ENCODE results near the gene SRGAP2B.
"Not testable (repeated sequence)": the region's sequence is repeated elsewhere in the genome, so short reads cannot be mapped to it uniquely, and the experiment has no call there.

SRGAP2B gene

DNA sequence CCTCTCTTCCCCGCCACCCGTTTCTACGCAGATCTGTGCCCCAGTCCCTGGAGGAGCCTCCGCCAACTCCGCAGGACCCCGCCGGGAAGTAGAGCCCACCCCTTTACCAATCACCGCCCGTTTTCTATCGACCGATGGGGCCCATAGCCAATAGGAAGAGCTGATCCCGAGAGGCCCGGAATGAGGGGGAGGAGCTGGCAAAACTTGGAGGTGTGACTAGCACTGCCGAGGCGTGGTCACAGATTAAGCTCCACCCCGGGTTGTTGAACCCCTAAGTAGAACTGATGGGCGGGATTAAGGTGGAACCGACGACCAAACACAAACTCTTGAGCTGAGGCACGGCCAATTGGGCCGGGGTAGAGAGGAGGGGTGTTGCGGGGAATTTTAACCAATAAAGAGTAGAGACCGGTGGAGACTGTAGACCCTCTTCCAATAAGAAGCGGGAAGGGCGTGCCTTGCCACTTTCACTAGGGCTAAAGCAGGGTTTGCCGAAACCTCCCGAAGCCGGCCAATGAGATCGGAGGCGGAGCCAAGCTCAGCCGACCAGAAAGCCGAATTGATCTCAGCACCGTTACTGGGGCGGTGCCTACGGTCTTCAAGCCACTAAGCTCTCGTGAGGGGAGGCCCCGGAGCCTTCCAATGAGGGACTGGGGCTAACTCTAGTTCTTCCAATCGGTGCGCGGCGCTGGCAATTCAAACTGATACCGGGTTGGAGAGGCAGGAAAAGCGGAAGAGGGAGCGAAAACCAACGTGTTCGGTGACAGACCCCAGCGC is at the start of gene SRGAP2B, which contains the start of gene FAM72D:
Gene SRGAP2B (minus strand): TSS at position 45 of the 774 bp plus-strand sequence. CDS start 2,427 bp downstream, outside the sequence.
Gene FAM72D (plus strand): TSS at position 691 of the 774 bp plus-strand sequence. CDS start 874 bp downstream, outside the sequence.
- DNase-seq, result not testable (repeated sequence)

DNA sequence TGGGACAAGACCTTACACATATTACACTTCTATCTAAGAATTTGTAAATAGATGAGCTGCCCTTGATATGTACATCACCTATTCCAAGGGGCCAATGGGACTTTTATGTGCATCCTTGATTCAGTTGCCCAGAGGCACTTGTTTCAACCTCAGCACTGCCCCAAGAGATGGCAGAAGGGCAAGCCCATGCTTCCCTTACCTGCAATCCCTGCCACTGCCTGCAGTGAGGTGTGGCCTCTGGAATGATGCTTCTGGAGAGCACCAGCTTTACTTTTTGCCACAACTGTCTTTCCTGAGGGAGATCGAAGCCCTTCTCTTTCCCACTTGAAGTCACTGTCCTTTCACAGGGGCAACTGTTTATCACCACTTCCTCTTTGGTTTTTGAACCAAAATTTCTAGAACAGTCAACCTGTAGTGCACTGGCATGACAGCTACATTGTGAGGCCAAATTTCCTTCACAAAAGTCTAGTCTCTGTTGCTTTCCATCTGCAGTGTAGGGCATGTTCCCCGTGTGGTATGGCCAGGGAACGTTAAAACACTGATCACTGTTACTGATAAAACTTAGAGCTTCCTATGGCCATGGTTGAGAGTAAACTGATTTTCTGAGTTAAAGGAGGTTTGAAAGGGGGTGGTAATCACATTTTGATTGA is 49.3 kb upstream of the SRGAP2B start:
- not testable (repeated sequence) for DNase-seq

DNA sequence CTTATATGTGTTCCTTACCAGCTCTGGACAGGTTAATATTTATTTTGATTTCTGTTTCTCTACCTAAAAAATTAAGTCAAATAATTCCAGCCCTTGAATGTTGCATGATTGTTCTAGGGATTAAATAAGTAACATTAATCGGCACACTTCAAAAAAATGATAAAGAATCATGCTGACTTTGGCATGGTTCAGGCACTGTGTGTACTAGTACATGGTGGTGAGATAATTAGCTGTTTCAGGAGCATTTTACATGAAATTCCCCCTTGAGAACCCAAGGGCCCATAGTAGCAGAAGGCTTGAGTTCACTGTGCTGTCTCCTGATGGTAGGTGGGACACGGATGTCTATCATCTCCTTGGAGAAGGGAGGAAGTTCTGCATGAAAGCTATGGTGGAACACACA is 45.4 kb upstream of the SRGAP2B start:
- not testable (repeated sequence) for DNase-seq

DNA sequence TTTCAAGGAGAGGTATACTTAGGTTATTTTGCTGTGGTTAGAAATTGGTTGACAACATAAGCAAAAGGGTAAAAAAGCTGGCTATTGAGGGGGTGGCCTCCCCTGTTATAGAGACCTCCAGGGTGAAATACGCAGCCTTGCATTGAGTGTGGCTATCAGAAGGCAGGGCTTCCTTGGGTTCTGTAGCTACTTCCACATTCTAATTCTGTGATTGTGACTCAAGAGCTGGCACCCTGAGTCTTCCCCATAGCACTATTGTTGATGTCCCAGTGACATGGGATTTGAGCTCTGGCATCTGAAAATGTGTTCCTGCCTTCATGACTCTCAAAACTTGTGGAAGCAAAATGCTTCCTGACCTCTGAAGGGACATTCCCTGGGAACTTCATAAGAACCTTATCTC is 39.3 kb upstream of the SRGAP2B start:
- not testable (repeated sequence) for DNase-seq

DNA sequence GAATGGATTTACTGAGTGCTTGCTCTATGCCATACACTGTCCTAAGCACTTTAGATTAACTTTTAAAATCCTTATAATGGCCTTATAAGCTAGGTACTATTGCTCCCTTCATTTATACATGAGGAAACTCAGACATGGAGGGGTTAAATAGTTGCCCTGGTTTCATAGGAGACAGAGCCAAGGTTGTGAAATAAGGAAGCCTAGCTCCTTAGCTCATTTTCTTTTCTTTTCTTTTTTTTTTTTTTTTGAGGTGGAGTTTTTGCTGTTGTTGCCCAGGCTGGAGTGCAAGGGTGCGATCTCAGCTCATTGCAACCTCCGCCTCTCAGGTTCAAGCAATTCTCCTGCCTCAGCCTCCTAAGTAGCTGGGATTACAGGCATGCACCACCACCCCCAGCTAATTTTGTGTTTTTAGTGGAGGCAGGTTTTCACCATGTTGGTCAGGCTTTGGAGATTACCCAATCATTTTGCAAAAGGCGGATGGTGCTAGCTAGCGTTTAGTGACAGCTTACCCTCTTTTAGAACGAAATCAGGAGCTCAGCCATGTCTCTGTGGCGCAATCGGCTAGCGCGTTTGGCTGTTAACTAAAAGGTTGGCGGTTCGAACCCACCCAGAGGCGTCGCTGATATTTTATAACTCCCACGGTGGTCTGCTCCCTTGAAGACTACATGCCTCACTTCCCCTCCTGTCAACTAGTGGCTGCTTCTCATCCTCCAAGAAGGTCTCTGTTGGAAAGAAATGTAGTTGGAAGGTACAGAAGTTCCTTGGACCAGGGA is 33.8 kb upstream of the SRGAP2B start:
- not testable (repeated sequence) for DNase-seq

DNA sequence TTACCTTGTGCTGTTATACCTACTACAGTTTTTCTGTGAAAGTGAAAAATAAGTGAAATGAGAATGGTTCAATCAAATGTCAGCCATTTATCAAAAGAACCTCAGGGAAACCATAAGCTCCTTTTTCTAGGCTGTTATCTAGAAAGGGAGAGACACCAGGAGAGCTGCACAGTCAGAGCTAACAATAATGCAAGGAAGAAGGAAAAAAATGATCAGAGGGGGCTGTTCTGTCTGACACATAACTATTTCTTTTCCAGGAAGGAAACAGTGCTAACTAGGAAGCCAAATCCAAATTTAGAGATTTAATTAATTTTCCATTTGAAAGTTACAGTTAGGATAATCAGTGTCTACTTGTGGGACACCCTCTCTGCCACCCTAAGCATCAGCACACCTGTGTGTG is 32.0 kb upstream of the SRGAP2B start:
- DNase-seq, result not testable (repeated sequence)

DNA sequence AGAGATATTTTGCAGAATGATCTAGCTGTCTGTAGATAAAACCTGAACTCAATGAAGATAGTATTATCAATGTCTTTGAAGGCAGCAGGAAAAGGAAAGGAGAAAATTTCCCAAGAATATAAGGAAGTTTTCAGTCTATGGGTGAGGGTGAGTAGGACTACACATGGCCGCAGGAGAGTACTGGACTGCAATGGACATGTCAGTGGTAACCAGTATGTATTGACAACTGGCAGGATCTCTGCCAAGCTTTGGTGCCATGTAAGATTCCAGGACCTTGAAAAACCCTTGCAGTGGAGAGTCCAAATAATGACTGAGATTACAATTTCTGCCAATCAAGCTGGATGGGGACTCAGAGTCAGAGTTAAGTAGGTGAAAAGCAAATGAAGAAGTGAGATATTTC is 30.0 kb upstream of the SRGAP2B start:
- not testable (repeated sequence) for DNase-seq

DNA sequence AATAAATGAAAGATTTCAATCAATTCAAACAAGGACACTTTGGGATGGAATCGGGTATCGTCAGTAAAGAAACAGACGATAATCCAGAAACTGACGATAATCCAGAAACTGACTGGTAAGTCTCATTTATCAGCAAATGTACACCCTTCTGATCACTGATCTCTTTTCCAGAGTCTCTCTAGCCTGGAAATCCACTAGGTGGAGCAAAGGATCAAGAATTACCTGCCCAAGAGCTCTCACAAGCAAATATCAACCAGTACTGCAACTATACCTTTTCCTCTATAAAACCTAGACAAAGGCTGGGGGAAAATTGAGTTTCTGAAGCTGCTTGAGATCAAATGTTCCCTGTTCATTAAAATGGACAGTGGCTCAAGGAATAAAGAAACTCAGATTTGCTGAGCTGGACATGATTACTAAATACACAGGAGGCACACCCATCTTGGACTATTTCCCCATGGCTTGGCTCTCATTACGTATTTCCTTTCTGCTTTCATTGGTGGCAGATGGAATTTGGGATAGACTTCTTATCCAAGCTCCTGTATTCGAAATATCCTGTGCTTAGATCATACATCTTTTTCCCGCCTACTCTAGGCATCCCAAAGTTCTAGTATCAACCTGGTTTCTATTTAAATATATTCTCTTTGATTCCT is 29.0 kb upstream of the SRGAP2B start:
- DNase-seq, result not testable (repeated sequence)

DNA sequence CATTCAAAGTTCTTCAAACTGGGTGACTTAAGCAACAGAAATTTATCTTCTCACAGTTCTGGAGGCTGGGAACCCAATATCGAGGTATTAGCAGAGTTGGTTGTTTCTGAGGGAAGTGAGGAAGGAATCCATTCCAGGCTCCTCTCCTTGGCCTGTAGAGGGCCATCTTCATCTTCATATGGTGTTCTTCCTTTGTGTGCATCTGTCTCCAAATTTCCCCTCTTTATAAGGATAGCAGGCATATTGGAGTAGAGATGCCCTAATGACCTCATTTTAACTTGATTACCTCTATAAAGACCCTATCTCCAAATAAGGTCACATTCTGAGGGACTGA is 27.9 kb upstream of the SRGAP2B start:
- DNase-seq, result not testable (repeated sequence)

DNA sequence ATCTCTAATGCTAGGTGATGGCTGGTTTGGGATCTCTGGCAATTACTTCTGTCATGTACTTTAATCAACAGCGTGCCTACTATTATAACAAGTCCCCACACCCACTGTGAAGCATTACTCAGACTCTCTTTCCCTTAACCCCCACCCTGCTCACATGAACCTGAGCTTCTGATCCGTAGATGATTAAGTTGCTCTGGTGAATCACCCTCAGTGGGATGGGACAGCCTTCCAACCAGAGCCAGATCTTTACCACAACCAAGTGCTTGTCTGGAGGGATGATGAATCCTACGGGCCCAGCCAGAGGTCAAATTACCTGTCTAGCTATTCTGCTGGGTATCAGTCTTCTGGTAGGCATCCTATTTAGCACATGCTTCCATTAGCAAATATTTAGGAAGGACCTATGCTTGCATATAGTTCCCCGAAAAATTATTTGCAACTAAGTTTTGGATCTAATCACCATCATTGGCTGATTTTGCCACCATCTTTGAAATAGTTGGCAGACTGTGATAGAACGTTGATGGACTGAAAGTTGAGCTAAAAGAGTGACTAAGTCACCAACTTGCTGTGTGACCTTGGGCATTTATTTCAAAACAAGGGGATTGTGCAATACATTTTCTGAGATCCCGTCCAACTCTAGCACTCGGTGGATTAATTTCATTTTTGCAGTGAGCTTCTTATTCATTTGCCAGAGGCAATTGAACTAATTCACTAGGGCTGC is 27.4 kb upstream of the SRGAP2B start:
- DNase-seq, result not testable (repeated sequence)

DNA sequence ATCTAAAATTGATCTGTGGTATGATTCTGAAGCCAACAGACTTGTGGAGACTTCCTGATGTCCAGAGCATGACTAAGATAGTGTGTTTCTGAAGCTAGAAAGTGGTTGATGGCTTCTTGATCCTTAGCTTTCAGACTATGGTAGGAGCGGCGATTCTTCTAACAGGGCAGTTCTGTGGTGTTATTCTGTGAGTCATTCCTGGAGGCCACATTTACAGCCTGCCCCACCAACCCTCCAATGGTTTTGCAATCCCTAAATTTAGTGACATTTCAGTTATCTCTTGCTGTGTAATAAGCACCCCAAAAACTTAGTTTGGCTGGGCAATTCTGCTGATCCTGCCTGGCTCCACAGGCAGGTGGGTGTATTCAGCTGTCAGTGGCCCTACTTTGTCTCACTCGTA is 24.7 kb upstream of the SRGAP2B start:
- not testable (repeated sequence) for DNase-seq

DNA sequence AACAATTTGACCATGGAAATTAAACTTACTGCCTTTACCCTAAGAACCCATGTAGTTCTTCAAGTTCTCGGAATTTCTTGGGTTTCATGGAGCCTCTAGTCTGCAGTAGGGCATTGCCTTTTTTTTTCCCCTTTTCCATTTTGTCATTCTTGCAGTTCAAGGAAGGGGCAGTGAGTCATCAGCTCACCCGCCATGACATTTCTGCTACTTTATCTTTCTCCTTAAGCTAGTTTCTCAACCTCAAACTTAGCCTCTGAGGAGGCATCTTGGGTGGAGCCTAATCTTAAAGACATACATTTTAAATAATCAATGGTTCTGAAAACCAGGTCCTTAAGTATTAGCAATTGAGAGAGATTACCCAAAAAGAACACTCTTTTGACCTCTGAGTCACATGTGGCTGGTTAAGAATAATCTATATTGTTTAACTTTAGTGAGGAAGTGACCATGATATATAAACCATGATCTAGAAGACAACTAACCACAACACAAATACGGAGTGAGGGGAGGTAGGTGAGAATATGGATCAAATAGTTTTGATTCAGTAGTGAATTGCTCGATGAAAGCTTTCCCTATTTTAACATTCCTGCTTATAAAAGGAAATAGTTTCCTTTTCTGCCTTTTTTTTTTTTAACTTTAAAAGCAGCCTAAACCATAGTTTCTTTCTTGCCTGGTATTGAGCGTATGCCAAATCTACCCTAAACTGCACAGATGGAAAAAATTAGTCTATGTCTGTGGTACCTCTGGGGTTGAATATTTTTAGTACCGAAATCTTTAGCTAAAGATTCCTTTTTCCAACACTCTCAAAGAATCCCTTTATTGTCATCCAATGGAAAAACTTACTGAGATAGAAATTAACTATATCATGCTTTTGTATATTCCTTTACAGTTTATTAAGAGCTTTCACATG is 20.7 kb upstream of the SRGAP2B start:
- not testable (repeated sequence) for DNase-seq

DNA sequence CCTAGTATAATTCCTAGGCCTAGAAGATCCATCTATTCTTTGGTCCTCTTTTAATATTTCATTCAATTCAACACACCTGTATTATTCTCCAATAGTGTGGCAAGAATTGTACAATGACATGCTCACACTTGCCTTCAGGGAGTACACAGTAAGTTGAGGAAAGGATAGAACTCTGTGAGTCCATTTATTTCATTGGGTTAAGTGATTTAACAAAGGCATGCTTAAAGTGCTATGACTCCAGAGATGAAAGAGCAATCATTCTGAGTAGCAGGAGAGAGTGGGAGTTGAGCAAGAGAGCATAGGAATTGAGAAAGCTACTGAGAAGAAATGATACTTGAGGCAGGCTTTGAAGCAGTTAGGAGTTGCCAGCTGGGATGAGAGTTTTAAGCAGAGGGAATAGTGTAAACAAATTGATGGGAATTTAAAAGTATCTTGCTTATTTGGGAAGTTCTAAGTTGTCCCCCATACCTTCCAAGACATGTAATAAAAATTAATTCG is 19.5 kb upstream of the SRGAP2B start:
- not testable (repeated sequence) for DNase-seq

DNA sequence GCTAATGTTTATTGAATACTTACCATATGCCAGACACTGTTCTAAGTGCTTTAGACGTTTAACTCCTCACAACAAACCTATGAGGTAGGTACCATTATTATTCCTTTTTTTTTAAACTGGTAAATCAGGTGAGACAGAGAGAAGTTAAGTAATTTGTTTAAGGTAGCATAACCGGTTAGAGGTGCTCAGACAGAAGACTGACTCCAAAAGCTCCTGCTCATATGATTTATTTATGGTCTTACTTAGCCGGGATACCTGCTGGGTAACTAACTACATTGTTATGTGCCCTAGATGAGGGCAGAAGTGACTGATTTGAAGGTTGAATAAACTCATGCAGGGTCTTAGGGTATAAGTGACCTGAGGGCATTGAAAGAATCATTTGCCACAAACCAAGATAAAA is 17.6 kb upstream of the SRGAP2B start:
- DNase-seq, result not testable (repeated sequence)

DNA sequence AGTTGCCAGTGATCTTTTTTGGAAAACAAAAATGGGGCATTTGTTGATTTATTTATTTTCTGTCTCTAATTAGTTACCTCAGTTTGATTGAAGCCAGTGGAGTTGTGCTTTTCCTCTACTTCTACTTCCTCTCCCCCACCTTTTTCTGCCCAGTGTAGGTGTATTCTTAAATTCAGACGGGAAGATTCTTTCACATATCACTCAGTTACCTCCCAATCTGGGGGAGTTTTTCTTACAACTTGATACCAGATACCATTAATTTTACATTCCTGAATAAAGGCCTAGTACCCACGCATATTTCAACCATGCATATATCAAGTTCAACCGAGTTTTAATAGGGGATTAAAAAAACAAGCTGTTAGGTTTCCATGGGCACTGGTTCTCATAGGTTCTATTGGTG is 16.5 kb upstream of the SRGAP2B start:
- DNase-seq, result not testable (repeated sequence)

DNA sequence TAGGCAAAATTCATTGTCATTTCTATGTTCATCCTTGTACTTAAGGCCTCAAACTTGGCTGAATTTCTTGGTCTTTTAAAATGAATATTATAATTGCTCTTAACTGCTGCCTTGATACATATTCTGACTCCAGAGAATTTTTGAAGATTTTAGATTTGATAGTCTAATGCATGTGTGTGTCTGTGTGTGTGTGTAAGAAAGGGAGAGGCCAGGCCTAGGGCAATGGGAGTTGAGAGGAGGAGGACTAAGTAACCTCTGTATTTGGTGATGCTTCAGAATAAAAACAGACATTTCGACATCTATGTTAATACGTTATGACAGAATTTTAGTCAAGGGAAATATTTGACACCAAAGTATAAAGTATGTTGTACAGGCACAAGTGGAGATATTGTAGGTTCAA is 8.2 kb upstream of the SRGAP2B start:
- DNase-seq, result not testable (repeated sequence)

DNA sequence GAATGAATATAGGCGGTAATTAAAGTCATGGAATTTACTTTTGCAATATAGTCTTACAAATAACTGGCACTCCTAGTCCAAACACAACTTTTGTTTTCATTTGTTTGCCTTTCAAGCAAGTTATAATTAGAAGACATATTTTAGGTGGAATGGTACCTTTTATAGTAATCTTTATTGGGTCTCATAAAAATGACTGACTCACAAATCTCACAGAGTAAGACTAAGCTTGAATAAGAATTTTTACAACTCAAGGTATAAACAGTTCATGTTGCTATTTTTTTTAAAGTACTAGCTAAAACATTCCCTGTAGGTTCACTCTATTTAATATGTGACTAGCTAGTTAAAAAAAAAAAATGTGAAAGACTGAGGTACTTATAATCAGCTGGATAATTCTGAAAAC is 6.6 kb upstream of the SRGAP2B start:
- not testable (repeated sequence) for DNase-seq

DNA sequence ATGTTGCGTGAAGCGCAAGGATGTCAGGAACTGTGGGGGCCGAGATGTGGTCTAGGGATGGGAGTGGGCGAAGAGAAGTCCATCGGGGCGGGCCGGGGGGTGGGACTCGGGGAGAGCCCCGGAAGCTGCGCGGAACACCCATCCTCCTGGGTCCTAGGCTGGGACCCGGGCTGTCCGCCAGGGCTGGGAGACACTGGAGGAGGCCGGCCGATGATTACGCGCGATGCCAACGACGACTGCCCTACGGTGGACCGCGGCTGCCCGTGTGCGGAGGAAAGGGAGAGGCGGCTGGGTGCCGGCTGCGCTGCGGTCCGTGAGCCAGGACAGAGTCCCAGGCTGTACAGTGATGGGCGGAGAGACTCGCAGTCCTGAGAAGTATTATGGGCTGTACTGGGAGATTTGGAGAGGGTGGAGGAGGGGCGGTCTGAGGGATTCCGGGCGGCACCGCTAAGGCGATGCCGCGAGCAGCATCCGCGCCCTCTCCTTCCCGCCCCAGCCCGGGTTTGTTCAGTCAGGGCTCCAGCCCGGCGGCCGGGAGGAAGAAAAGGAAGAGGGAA is 395 bp downstream of the SRGAP2B start:
- DNase-seq, result not testable (repeated sequence)

DNA sequence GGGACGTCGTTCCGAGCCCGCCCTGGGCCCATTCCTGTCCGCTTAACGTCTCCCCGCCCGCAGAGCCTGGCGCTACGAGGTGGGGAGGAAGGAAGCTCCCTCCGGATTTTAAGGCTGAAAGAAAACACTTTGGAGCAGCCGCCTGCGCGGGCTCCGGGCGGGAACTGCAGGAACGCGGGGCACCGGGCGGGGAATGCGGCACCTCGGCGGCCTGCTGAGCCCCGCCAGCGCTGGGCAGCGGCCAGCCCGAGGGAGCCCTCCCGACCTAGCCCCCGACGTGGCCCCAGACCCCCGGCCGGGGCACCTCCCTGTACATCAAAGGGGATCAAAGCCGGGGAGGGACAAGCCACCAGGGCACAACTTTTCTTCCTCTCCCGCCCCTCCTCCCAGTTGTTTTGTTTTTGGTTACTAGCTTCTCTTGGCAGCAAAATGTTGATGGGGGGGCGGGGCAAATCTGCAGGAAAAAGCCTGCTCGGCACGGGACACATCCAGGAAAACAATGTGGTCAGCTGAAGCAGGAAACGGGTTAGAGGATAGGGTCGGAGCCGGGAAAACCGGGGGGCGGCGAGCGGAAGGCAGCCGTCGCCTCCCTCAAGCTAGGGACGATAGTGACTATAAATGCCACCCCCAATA is 1.5 kb downstream of the SRGAP2B start:
- not testable (repeated sequence) for DNase-seq

Data from midbrain (tissue), 1 donor.